Activated CD4-positive, alpha-beta T cell treated with anti-CD3 and anti-CD28 coated beads, Interleukin-2, amount 50 U/mL, for 1 hour (primary cell): Measurements from ENCODE around the gene SPATA32.
"Not testable (repeated sequence)": the region's sequence is repeated elsewhere in the genome, so short reads cannot be mapped to it uniquely, and the experiment has no call there.

Experiments used
- DNase-seq: peaks from one replicate; pipeline ENCODE4 v3.0.0-alpha.2; 2020

The SPATA32 gene

GRCh38 chr17:45261577-45262515 lies at the start of gene SPATA32:
SPATA32 (minus strand) TSS chr17:45262094; CDS start chr17:45262016, 78 bp downstream.
- DNase-seq, result peak; percentile 62

- DNase-seq, result no peak
Observed at GRCh38 chr17:45311401-45311759, 49.5 kb upstream of the SPATA32 start.

GRCh38 chr17:45310380-45311324 lies 48.8 kb upstream of the SPATA32 start:
- no peak for DNase-seq

GRCh38 chr17:45309400-45309799 lies 47.5 kb upstream of the SPATA32 start:
- DNase-seq, result no peak

- no peak for DNase-seq
Observed at GRCh38 chr17:45308840-45309239, 46.9 kb upstream of the SPATA32 start.

GRCh38 chr17:45308016-45308365 lies 46.1 kb upstream of the SPATA32 start:
- no peak for DNase-seq

- peak; percentile 25 for DNase-seq
Observed at GRCh38 chr17:45307290-45308015, 45.6 kb upstream of the SPATA32 start.

GRCh38 chr17:45306623-45307022 lies 44.7 kb upstream of the SPATA32 start:
- no peak for DNase-seq

- DNase-seq, result no peak
Observed at GRCh38 chr17:45306094-45306493, 44.2 kb upstream of the SPATA32 start.

GRCh38 chr17:45305530-45306087 lies 43.7 kb upstream of the SPATA32 start:
- no peak for DNase-seq

- no peak for DNase-seq
Observed at GRCh38 chr17:45302649-45303173, 40.8 kb upstream of the SPATA32 start.

- DNase-seq, result not testable (repeated sequence)
Observed at GRCh38 chr17:45302220-45302619, 40.3 kb upstream of the SPATA32 start.

GRCh38 chr17:45301674-45302073 lies 39.8 kb upstream of the SPATA32 start:
- DNase-seq, result no peak

- no peak for DNase-seq
Observed at GRCh38 chr17:45300060-45300751, 38.3 kb upstream of the SPATA32 start.

- no peak for DNase-seq
Observed at GRCh38 chr17:45299361-45299760, 37.5 kb upstream of the SPATA32 start.

- DNase-seq, result no peak
Observed at GRCh38 chr17:45298546-45299285, 36.8 kb upstream of the SPATA32 start.

GRCh38 chr17:45296833-45297124 lies 34.9 kb upstream of the SPATA32 start:
- DNase-seq, result no peak

- no peak for DNase-seq
Observed at GRCh38 chr17:45296003-45296832, 34.3 kb upstream of the SPATA32 start.

- no peak for DNase-seq
Observed at GRCh38 chr17:45294506-45294905, 32.6 kb upstream of the SPATA32 start.
